ENCODE data around the gene VDAC1.

VDAC1 gene

DNA sequence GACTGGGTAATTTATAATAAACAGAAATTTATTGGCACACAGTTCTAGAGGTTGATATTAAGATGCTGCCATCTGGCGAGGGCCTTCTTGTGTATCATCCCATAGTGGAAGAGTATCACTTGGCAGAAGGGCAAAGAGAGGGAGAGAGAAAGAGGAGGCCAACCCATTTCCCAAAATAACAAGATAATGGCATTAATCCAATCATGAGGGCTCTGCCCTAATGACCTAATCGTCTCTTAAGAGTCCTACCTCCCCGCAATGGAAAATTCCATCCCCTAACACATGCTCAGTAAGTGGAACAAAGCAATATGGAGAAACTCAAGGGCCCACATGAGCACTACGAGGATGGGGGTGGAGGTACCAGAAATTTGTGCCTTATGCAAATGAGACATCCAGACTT is 17.6 kb upstream of the VDAC1 start:
- DNase-seq = no peak

DNA sequence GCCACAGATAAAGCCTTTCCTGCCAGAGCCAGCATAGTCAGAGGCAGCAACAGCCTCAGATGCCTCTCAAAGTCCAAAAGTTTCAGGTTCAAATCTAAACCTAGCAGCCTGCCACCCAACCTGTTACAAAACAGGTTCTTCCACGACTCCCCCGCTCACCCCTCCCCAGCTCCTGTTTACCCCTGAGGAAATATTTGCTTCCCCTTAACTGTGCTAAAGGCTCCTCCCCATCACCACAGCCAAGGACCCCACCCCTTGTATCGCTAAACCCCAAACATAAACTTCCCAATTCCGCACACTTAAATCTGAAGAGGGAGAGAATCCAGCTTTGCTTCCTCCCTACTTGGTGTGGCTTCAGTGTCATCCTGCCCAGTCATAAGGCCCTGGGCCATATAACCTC is 15.4 kb upstream of the VDAC1 start:
- DNase-seq = no peak

DNA sequence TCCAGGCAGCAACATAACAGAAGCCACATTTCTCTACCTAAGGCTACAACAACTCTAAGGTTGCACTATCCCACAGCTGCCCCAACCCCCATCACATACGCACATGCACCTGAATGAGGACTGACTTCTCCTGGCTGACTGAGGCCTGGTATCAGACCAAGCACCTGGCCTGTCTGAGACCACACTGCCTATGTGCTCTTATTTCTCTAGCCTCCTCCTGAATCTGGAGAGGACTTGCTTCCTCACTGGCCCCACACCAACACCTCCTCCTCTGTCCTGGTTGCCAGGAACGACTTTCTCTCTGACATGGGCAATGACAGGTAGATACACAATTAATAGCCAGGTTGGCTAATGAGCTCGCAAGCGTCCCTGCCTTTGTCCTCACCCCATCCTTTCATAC is 14.9 kb upstream of the VDAC1 start:
- no peak for DNase-seq

DNA sequence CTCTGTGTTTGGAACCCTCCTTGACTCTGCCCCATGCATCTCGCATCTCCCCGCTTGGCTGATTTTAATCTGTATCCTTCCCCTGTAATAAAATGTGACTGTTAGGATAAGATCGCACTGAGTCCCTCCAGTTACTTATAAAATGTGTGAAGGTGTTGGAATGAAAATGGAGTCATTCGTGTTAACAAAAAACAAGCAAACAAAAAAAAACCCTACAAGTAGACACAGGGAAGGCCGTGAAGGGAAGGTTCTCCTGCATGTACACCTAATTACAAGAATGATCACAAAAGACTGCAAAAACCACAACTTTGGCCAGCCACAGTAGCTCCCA is 14.2 kb upstream of the VDAC1 start:
- DNase-seq = no peak

DNA sequence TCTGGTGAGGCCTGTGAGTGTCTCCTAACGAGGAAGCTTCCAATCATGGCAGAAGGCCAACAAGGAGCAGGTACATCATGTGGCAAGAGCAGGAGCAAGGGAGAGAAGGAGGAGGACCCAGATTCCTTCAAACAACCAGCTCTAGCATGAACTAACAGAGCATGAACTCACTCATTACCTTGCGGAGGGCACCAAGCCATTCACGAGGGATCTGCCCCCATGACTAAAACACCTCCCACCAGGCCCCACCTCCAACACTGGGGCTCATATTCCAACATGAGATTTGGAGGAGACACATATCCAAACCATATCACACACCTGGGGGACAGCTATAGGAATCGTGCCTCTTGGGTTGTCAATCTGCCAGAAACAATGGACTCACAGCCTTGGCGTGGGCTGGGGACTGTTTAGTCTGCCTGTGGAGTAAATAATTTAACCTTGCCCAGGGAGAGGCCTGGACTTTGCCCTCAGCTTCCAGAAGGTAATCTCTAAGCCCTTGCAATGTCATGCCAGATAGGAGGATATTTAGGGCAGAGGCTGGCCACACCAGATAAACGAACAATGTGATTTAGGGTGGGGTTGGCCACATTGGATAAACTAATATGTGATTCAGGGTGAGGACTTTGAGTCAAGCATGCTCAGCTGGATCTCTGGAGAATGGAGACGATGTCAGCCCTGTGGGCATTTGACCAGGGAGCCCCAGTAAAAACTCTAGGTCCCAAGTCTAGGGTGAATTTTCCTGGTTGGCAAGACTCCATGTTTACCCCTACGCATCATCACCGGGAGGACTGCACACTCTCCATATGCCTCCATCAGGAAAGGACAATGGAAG is 13.6 kb upstream of the VDAC1 start:
- peak; percentile 37 for DNase-seq

DNA sequence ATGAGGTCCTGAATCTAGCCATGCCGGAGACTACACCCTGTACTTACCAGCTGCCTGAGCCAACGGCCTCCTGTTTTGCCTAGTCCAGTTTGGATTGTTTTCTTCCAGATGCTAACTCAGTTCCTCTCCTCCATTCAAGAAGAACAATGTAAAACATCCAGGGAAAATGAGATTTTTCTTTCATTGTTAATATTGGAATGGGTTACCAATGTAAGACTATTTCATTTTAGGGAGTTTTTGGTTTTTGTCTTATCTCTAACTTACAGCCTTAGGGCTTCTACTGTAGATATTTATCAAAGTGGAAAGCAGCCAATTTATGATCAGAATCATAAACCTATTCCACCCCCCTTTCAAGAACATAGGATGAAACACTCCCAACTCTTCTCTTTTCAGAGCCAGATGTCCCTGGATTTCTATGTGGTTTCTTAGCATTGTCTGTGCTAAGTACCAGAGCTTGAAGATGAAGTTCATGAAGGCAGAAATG is 3.5 kb upstream of the VDAC1 start:
- no peak for DNase-seq

DNA sequence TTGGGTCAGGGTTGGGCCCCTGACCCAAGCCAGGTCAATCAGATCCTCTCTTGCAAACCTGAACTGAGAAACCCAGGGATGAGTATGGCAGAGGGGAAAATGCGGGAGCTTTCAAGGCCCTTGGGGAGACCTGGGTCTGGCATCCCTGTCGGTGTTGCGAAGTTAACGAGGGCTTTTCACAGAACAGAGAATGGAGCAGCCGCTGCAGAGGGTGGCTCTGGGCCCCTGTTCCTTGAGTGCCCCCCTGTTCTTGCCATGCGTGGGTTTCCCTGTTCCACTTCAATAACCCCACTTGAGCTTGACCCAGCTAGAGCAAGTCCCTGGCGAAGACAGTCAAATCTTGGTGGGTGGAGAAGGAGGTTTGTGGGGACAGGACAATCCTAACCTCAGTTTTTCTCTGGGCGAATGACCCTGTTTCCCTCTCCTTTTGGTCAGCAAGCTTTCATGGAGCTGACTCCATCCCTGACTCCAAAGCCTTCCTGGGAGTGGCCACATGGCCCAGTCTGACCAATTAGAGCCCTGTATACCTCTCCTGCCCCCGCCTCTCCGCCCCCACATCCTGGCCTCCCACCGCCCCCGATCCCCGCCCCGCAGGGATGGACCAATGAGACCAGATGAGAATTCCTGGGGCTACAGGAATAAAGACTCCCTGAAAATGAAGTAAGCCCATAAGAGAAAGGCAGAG is 2.9 kb upstream of the VDAC1 start:
- DNase-seq = no peak

DNA sequence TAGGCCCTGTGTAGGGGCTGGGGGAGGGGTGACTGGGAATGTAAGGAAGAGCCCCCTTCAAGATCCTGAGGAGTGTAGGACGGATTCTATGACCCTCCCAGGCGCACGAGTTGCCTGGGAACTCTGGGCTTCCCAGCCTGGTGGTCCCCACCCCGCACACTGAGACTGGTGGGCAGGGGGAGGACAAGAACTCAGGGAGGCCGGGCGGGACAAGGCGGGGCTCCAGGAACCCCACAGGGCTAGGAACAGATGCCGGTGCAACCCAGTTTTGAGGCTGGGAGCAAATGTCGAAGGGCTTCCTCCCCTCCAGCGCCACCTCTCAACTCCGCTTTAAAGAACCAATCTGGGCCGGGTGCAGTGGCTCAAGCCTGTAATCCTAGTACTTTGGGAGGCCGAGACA is 1.3 kb upstream of the VDAC1 start:
- DNase-seq = no peak

DNA sequence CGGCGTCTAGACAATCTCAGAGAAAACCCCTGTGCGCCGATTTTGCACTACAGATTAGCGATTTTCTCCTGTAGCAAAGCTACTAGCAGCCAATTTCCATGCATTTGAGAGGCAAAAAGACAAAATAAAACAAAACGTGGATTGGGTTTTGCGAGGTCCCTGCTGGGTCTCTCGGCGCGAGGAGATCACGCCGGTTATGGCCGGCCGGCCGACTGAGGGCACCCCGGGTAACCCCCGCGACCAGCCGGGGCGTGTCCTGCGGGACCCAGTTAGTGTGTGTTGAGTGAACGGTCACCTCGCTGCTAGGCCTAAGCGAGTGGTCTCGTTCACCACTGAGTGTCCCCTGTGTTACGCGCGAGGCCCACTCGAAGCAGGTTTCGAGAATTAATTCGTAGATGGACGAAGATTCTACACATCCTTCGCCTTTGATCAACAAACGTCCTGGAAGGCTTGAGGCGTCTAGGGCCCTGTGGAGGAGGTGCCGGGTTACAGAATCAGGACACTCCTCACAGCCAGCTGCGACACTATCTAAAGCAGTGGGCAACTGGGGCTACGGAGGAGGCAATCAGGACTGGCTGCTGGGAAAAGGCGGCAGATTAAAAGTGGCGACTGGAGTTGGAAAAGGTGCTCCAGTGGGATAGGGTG is 764 bp upstream of the VDAC1 start:
- no peak for DNase-seq

DNA sequence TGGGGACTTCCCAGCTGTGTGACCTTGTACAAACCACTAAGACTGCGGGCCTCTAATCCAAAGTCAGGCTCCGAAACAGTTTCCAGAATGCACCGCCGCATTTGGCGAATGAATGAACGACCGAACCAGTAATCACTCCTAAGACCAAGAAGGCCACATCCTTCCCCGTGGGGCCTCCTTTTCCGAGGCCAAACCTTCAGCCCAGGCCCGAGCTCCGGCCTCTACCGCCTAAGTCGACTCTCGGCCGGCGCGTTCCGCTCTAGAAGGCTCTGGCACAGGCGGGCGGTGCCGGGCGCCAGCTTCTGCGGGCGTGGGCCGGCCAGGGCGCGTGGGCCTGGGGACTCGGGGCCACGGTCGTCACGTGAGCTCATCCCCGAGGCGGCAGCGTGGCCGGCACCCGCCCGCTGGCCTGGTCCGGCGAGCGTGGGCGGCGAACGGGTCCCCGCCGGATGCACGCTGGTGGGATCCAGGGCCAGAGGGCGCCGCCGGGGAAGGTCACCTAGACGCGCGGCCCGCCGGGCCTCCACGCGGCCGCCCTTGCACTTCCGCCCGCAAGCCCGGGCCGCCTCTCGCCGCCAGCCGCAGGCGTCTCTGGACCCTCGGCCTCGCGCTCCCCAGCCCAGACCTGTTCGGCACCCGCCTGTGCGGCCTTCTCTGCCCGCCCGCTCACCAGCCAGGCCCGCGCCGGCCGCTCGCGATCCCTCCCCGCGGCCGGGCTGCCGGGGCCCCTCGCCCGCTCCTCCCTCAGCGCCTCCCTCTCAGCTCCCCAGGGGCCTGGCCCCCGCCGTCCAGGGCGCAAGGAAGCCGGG is 754 bp downstream of the VDAC1 start:
- no peak for DNase-seq

DNA sequence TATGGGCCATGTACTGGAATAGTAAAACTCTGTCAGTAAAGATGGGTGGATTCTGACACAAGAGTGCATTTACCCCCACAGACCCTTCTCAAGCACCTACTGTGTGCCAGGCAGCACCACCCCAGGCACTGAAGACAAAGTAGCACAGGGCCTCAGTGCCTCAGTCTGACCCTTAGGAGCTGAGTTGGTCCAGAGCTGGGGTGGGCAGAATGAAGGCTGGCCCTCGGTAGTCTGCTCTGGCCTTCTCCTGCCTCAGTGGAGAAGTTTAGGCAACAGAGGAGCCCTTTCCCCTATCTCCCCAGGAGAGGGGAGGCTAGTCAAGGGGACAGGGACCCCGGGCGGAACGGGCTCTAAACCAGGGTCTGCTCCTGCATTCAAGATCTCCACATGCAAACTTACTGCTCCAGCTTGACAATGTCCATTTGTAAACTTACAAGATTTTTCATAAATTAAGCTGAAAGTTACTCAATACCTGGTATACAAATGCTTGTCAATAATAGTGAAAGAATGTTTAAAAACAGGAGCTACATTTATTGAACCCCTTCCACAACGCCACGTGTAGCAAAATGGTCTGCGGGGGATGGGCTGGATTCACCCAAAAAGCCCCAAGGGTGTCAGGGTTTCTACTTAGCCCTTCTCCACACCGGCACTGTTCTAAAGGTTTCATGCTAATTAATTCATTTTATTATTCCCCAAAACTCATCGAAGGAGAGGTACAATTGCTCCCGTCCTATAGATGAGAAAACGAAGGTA is 1.5 kb downstream of the VDAC1 start:
- no peak for DNase-seq

DNA sequence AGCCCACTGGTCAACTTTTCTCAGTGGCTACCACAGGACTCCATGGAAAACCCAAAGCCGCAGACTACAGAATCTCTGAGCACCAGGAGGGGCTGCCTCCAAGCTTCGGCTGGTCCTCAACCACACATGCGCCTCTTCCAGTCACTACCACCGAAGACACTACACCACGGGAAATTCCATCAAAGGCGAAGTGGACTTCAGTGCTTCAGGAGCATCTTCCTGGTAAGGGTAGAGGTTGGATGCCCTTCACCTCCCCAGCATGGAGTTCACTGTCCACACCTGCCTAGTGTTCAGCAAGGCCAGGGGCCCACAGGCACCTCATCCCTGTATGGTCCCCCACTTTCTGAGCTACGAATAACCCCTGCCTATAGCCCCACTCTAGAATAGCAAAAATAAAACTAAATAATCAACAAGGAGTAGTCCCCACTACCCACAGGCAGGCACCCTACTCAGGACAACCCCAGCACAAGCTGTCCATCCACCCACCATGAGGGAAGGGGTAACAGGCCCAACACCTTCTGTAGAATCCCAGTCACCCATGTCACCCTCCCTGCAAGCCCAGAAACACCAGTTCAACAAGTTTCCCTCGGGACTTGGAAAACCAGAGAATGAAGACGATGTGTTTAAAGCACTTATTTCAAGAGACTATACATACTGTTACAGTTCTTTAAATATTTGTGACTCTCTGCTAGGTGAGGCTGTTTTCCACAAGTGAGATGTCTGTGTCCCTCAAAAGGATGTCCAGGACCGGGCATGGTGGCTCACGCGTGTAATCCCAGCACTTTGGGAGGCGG is 2.6 kb downstream of the VDAC1 start:
- DNase-seq = no peak

DNA sequence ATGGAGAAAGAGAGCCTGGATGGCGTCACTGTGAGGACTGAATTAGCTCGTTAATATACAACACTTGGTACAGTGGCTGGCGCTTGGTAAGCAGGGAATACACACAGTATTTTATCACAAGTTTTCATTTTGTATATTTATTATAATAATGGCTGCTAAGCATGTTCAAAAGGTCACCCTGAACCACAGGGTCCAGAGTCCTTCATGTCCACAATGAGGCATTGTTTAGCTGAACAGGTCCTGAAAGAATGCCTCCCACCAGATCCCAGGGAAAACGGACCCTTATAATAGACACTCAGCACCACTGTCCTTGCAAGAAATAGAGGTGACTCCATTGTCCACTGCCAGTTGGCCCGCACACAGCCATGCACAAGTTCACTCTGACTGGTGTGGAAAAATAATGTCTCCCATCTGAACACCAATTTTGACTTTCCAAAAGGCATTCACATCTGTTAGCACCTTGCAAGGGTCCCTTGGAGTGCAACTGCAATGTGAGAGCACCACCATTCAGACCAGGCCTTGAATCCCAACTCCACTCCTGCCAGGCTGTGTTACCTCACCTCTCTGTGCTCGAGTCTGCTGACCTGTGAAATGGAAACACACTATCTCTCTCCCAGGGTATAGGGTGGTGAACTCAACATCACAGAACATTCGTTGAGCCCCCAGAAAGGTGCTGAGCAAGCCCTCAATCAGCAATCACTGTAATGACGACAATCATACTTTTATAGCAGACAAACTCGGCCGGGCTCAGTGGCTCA is 3.9 kb downstream of the VDAC1 start:
- no peak for DNase-seq

DNA sequence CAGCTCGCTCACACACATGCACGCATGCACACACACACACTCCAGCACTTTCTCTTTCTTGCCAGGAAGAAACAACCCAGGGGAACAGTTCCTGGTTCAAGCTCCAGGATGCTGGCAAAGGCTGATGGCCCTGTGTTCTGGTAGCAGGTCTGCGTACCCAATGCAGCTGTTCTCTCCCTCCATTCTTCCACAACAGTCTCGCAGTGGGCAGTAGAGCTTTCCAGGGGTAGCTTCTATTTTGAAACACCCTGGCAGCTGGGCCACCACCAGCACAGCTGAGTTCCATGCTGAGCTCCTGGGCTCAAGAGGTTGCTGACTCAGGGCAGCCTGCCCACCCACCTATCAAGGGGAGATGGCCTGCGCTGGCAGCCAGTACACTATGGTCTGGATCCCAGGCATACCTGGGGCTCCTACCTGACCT is 4.7 kb downstream of the VDAC1 start:
- no peak for DNase-seq

DNA sequence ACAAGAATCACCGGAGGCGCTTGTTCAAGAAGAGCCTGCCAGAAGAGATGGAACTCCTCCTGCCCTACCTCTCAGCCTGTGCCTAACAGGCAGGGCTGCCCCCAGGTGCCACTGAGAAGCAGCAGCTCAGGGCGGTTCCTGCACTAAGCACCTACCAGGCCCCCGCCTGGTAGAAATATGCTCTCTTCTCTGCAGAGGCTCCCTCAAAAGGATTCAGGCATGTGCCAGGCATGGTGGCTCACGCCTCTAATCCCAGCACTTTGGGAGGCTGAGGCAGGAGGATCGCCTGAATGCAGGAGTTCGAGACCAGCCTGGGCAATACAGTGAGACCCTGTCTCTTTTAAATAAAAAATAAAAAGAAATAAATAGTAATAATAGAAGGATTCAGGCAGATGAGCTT is 6.0 kb downstream of the VDAC1 start:
- no peak for DNase-seq

DNA sequence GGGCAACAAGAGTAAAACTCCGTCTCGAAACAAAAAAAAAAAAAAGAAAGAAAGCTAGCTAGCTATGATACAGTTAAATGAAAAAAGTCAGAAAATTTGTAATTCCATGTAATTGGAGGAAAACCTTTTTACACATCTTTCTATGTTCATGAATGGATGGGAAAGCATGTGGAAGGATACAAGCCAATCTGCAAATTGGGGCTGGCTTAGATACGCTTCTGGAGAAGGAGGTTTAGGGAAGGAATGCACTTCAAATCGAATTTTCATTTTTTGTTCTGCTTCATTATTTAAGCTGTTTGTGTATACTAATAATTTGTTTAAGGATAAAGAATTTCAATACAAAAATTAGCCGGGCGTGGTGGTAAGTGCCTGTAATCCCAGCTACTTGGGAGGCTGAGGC is 6.7 kb downstream of the VDAC1 start:
- DNase-seq = no peak

DNA sequence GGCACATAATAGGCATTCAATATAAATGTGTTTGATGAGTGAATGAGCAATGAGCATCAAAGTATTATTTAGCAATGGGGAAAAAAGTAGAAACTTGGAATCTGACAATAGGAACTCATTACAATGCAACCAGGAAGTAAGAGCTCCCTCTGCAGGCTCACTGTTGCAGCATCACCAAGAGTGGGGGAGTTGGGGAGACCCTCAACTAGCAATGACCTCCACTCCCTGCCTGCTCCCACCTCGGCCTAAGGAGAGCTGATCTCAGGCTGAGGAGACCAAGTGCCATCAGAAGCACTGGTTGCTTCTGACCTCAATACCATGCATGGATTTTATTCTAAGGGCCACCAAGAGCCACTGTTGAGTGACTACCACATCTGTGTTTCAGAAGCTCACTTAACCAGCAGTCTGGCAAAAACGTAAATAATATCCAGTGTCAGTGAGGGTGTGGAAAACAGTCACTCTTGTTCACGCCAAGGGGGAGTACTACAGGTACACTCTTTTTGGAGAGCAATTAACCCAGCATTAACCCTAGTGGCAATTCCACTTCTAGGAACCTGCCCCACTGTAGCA is 8.0 kb downstream of the VDAC1 start:
- no peak for DNase-seq

DNA sequence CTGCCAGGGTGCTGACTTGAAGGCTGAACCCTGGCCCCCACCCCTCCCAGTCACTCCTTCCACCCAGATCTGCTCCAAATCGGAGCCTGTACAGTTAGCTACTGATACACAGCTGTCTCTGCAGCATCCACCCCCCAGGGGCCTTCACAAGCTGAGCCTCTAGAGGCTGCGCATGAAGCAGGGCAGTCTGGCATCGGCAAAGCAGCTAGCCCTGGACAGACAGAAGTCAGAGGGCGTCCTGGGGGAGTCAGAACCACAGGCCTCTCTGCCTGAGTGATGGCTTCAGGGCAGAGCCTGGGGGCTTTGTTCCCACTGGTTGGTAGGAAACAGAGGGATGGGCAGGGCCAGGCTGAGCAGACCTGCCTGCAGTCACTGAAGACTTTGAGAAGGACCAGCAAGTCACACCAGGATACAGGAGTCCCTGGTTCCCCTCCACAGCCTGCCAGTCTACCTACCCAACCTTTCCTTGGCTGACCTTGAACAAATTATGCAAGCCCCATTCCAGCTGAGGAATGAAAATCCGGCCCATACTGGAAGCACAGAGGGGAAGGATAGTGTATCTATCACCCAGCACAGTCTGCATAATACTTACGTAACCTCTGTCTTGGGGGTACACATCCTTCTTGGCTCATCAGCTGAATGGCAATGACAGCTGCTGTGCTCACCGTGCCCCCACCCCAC is 8.8 kb downstream of the VDAC1 start:
- no peak for DNase-seq

DNA sequence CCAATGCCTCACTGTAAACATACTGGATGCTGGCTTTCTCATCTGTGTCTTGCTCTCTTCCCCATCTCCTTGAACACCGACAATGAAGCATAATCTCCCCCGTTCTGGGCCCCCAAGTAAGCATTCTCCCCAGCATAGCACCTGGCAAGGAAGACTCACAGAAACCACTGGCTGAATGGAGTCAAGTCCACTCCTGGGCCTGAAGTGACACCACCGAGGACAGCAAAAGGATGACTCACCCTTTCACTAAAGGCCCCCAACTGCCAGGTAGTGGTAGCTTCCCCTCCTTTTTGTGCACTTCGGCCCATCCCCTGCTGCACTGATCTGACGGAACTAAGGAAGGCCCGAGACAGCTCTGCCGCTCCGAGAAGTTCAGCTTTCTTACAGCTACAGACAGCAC is 9.4 kb downstream of the VDAC1 start:
- no peak for DNase-seq

DNA sequence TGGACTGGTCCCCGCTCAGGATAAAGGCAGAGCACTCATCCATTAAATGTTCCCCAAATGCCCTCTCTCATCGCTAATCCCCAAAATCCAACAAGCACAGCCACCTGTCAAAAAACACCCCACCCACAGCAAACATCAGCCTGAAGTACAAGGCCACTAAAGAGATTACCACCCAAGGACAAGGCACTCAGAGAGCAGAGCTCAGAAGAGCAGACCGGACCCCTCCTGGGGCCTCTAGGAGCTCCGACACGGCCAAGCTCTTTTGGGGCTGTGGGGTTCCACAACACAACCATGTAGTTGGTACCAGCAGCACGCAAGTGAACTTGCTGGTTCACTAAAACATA is 9.8 kb downstream of the VDAC1 start:
- DNase-seq = no peak
